Measurements from ENCODE around the gene TLE1.

GRCh38 chr9:81719972-81720371 lies 30.6 kb upstream of the TLE1 start:
- TF ChIP-seq, protein P1, sequence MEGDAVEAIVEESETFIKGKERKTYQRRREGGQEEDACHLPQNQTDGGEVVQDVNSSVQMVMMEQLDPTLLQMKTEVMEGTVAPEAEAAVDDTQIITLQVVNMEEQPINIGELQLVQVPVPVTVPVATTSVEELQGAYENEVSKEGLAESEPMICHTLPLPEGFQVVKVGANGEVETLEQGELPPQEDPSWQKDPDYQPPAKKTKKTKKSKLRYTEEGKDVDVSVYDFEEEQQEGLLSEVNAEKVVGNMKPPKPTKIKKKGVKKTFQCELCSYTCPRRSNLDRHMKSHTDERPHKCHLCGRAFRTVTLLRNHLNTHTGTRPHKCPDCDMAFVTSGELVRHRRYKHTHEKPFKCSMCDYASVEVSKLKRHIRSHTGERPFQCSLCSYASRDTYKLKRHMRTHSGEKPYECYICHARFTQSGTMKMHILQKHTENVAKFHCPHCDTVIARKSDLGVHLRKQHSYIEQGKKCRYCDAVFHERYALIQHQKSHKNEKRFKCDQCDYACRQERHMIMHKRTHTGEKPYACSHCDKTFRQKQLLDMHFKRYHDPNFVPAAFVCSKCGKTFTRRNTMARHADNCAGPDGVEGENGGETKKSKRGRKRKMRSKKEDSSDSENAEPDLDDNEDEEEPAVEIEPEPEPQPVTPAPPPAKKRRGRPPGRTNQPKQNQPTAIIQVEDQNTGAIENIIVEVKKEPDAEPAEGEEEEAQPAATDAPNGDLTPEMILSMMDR (IDR thresholded peaks at IDR 0.05; ENCODE audit: low read depth, low read length), result no peak
- TF ChIP-seq POLR2A (IDR thresholded peaks at IDR 0.05; ENCODE audit: extremely low read depth, insufficient read length), result no peak

All from NB4 (cell line).